HEK293T (cell line): ENCODE data around the gene ERVFRD-1.

Source experiments
- ARNT ChIP-seq: fragments of 450-650 bp; IDR thresholded peaks from 2 replicates; pipeline ENCODE4 v1.6.1; 2017; ENCODE audit warnings: mild to moderate bottlenecking
- BHLHE40 ChIP-seq: fragments of 450-650 bp; IDR thresholded peaks from 2 replicates; pipeline ENCODE4 v1.6.1; 2016; ENCODE audit warnings: mild to moderate bottlenecking, moderate library complexity, borderline replicate concordance
- CTBP1 ChIP-seq: fragments of 450-650 bp; IDR thresholded peaks from 2 replicates; pipeline ENCODE4 v1.6.1; 2016; ENCODE audit warnings: borderline replicate concordance
- ELF4 ChIP-seq: fragments of 450-650 bp; IDR thresholded peaks from 2 replicates; pipeline ENCODE4 v1.6.1; 2017; ENCODE audit warnings: antibody characterized with exemption
- FOXA1 ChIP-seq: fragments of 450-650 bp; IDR thresholded peaks from 2 replicates; pipeline ENCODE4 v1.6.1; 2016; ENCODE audit warnings: mild to moderate bottlenecking
- FOXK2 ChIP-seq: fragments of 450-650 bp; IDR thresholded peaks from 2 replicates; pipeline ENCODE4 v1.6.1; 2016; ENCODE audit warnings: mild to moderate bottlenecking
- FOXM1 ChIP-seq: fragments of 450-650 bp; IDR thresholded peaks from 2 replicates; pipeline ENCODE4 v1.6.1; 2017; ENCODE audit warnings: mild to moderate bottlenecking, borderline replicate concordance
- HDGF ChIP-seq: fragments of 450-650 bp; IDR thresholded peaks from 2 replicates; pipeline ENCODE4 v1.6.1; 2017; ENCODE audit warnings: antibody characterized with exemption, borderline replicate concordance
- LEF1 ChIP-seq: fragments of 450-650 bp; IDR thresholded peaks from 2 replicates; pipeline ENCODE4 v1.6.1; 2017; ENCODE audit warnings: mild to moderate bottlenecking, borderline replicate concordance
- PKNOX1 ChIP-seq: fragments of 450-650 bp; IDR thresholded peaks from 2 replicates; pipeline ENCODE4 v1.6.1; 2016
- SP1 ChIP-seq: fragments of 450-650 bp; IDR thresholded peaks from 2 replicates; pipeline ENCODE4 v1.6.1; 2017
- SUZ12 ChIP-seq: fragments of 450-650 bp; IDR thresholded peaks from 2 replicates; pipeline ENCODE4 v1.6.1; 2016; ENCODE audit warnings: mild to moderate bottlenecking
- TARDBP ChIP-seq: fragments of 450-650 bp; IDR thresholded peaks from 2 replicates; pipeline ENCODE4 v1.6.1; 2016
- ZNF384 ChIP-seq: fragments of 450-650 bp; IDR thresholded peaks from 2 replicates; pipeline ENCODE4 v1.6.1; 2016

GRCh38 chr6:11083491-11083890 is 28.0 kb downstream of the ERVFRD-1 start:
- TF ChIP-seq PKNOX1 (no peak), FOXA1 (no peak), BHLHE40 (no peak), SP1 (no peak), ARNT (no peak), CTBP1 (no peak), LEF1 (no peak), ZNF384 (no peak), FOXM1 (no peak), TARDBP (no peak), FOXK2 (no peak), SUZ12 (no peak), HDGF (no peak), ELF4 (no peak)
